GM12865 (cell line): Measurements from ENCODE around the gene CTU2.

Source experiments
- DNase-seq: peaks from one replicate; pipeline ENCODE4 v3.0.0; 2010; ENCODE audit warnings: low read depth
- H3K4me3 ChIP-seq: 2 replicates; pipeline ENCODE4 v1.5.1; 2011; ENCODE audit warnings: mild to moderate bottlenecking, low read depth, low read length, control low read depth
- CTCF ChIP-seq: IDR thresholded peaks from 2 replicates; pipeline ENCODE4 v1.5.1; 2011; ENCODE audit warnings: low read length, control low read depth, low read depth, inconsistent platforms; ENCODE audit not compliant: insufficient read depth; ENCODE audit errors: missing control alignments

The CTU2 gene

GRCh38 chr16:88687254-88687576, 19.1 kb upstream of the CTU2 start:
- TF ChIP-seq CTCF, result no peak
- no peak for DNase-seq
- no peak overlapping the region for H3K4me3 ChIP-seq

- TF ChIP-seq CTCF, result no peak
- no peak overlapping the region for H3K4me3 ChIP-seq
- no peak for DNase-seq
Observed at GRCh38 chr16:88687676-88688012, 18.7 kb upstream of the CTU2 start.

- no peak for DNase-seq
- H3K4me3 ChIP-seq, result no peak overlapping the region
Observed at GRCh38 chr16:88688013-88688778, 18.1 kb upstream of the CTU2 start.

GRCh38 chr16:88690341-88691128, 15.8 kb upstream of the CTU2 start:
- no peak overlapping the region for H3K4me3 ChIP-seq
- no peak for DNase-seq
- TF ChIP-seq CTCF, result no peak

More at GRCh38 chr16:88688013-88688778, 18.1 kb upstream of the CTU2 start:
- no peak for TF ChIP-seq CTCF

- H3K4me3 ChIP-seq, result no peak overlapping the region
- TF ChIP-seq CTCF, result no peak
- DNase-seq, result no peak
Observed at GRCh38 chr16:88691129-88691813, 15.0 kb upstream of the CTU2 start.

- TF ChIP-seq CTCF, result no peak
Observed at GRCh38 chr16:88691924-88692560, 14.3 kb upstream of the CTU2 start.

More at GRCh38 chr16:88691924-88692560, 14.3 kb upstream of the CTU2 start:
- no peak overlapping the region for H3K4me3 ChIP-seq
- DNase-seq, result no peak
